ENCODE measurements around the gene ZDHHC14.

DNA sequence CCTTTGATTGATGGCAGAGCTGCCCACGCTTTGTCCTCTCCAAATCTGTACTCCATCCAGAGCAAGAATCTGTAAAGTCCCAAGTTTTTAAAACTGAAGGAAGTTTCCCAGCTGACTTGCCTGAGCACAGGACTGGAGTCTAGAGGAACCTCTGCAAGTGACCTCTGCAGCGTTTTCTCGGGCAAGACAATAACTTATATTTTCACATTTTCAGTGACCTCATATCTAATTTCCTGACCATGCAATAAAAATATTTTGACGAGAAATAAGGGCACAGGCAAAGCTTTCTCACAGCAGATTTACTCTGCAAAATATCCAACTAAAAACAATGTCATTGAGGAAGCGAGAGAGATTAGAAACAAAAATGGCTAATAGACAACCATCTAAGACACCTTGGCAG lies 256.5 kb downstream of the ZDHHC14 start:
- TF ChIP-seq, protein P1, sequence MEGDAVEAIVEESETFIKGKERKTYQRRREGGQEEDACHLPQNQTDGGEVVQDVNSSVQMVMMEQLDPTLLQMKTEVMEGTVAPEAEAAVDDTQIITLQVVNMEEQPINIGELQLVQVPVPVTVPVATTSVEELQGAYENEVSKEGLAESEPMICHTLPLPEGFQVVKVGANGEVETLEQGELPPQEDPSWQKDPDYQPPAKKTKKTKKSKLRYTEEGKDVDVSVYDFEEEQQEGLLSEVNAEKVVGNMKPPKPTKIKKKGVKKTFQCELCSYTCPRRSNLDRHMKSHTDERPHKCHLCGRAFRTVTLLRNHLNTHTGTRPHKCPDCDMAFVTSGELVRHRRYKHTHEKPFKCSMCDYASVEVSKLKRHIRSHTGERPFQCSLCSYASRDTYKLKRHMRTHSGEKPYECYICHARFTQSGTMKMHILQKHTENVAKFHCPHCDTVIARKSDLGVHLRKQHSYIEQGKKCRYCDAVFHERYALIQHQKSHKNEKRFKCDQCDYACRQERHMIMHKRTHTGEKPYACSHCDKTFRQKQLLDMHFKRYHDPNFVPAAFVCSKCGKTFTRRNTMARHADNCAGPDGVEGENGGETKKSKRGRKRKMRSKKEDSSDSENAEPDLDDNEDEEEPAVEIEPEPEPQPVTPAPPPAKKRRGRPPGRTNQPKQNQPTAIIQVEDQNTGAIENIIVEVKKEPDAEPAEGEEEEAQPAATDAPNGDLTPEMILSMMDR (IDR thresholded peaks at IDR 0.05), result no peak
- no peak for TF ChIP-seq POLR2A (IDR thresholded peaks at IDR 0.05)

Measured in thyroid gland (tissue), 4 donors.